Glutamatergic neuron (in vitro differentiated cells): ENCODE results near the gene PTPRN2. TPM values are rescaled to one million over a fixed set of nuclear protein-coding genes. Genes with fewer than 3 reads are reported as not detected.

Experiments
- DNase-seq: peaks from one replicate; pipeline ENCODE4 v3.0.0; 2022
- H3K27ac Mint-ChIP-seq: one replicate; pipeline ENCODE4 v1.8.0; 2020; ENCODE audit warnings: mild to moderate bottlenecking, mixed read lengths, inconsistent platforms; ENCODE audit not compliant: unreplicated experiment
- H3K27me3 Mint-ChIP-seq: one replicate; pipeline ENCODE4 v1.8.0; 2020; ENCODE audit warnings: mild to moderate bottlenecking, moderate library complexity, mixed read lengths, inconsistent platforms; ENCODE audit not compliant: unreplicated experiment
- H3K36me3 Mint-ChIP-seq: one replicate; pipeline ENCODE4 v1.8.0; 2020; ENCODE audit warnings: mild to moderate bottlenecking, mixed read lengths, inconsistent platforms; ENCODE audit not compliant: unreplicated experiment
- H3K4me1 Mint-ChIP-seq: one replicate; pipeline ENCODE4 v1.8.0; 2020; ENCODE audit warnings: mild to moderate bottlenecking, low read depth, mixed read lengths, inconsistent platforms; ENCODE audit not compliant: unreplicated experiment
- H3K4me3 Mint-ChIP-seq: one replicate; pipeline ENCODE4 v1.8.0; 2020; ENCODE audit warnings: mild to moderate bottlenecking, mixed read lengths, inconsistent platforms; ENCODE audit not compliant: unreplicated experiment
- H3K9me3 Mint-ChIP-seq: one replicate; pipeline ENCODE4 v1.8.0; 2020; ENCODE audit warnings: mild to moderate bottlenecking, moderate library complexity, mixed read lengths, inconsistent platforms; ENCODE audit not compliant: unreplicated experiment
- total RNA-seq: library from RNA; stranded (reverse); fragmentation: NEBNext Ultra II Directional; extraction: Animal tissue kit (Norgen Biotek cat#: 25700); gene quantifications from one replicate; pipeline ENCODE4 v1.2.1, GENCODE V29; 2021; ENCODE audit not compliant: unreplicated experiment
- TF ChIP-seq, protein P1 (sequence below): fragments of 200-600 bp; sonication (generic); IDR thresholded peaks from one replicate; pipeline ENCODE4 v1.5.0; 2021; ENCODE audit not compliant: partially characterized antibody, unreplicated experiment

The PTPRN2 gene
- total RNA-seq, 1 donor from 2014 or later: 49.0 TPM

DNA sequence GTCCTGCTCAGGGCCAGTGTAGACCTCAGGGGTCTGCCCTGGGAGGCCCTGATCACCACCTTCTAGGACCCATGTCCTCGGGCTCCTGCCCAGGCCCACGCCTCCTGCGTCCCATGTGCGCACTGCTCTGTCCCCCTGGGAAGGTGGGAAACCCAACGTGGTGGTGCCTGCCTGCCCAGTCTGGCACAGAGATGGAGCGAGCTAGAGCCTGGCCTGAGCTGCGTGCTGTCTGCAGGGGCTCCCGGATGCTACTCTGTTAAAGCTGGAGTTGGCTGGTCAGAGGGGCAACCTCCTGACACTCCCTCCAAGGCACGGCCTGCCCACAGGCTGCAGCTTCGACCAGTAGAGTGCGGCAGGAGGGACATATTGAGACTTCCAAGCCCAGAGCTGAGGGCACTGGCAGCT is 1079.1 kb downstream of the PTPRN2 start:
- H3K9me3 Mint-ChIP-seq: peaks cover 1% of the 10 kb centered on the region
- no peak overlapping the region for H3K4me3 Mint-ChIP-seq
- DNase-seq: no peak
- H3K36me3 Mint-ChIP-seq: peaks cover 7% of the 10 kb centered on the region
- no peak overlapping the region for H3K27ac Mint-ChIP-seq
- no peaks in the 10 kb centered on the region for H3K4me1 Mint-ChIP-seq
- TF ChIP-seq, protein P1, sequence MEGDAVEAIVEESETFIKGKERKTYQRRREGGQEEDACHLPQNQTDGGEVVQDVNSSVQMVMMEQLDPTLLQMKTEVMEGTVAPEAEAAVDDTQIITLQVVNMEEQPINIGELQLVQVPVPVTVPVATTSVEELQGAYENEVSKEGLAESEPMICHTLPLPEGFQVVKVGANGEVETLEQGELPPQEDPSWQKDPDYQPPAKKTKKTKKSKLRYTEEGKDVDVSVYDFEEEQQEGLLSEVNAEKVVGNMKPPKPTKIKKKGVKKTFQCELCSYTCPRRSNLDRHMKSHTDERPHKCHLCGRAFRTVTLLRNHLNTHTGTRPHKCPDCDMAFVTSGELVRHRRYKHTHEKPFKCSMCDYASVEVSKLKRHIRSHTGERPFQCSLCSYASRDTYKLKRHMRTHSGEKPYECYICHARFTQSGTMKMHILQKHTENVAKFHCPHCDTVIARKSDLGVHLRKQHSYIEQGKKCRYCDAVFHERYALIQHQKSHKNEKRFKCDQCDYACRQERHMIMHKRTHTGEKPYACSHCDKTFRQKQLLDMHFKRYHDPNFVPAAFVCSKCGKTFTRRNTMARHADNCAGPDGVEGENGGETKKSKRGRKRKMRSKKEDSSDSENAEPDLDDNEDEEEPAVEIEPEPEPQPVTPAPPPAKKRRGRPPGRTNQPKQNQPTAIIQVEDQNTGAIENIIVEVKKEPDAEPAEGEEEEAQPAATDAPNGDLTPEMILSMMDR: no peak
- H3K27me3 Mint-ChIP-seq: peaks cover 6% of the 10 kb centered on the region

DNA sequence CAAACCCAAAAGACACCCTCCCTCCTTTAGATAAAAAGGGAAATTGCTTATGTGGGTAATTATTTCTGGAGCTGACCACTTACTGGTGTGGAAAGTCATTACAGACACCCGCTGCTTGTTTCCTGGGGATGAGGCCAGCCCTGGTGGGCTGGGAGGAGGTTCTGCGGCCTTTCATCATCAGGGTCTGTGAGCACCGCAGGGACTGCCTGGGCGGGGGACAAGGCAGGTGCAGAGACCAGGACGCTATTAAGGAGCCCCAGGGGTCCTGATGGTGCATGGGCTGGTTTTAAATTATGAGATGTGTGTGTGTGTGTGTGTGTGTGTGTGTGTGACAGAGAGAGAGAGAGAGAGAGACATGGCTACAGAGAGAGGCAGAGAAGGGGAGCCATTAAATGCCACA is 1079.6 kb downstream of the PTPRN2 start:
- Mint-ChIP-seq H3K9me3 (peaks cover under 1% of the 10 kb centered on the region), H3K27ac (no peak overlapping the region), H3K36me3 (peaks cover 7% of the 10 kb centered on the region), H3K27me3 (peaks cover 6% of the 10 kb centered on the region), H3K4me1 (no peaks in the 10 kb centered on the region), H3K4me3 (no peak overlapping the region)
- TF ChIP-seq, protein P1: no peak
- no peak for DNase-seq

DNA sequence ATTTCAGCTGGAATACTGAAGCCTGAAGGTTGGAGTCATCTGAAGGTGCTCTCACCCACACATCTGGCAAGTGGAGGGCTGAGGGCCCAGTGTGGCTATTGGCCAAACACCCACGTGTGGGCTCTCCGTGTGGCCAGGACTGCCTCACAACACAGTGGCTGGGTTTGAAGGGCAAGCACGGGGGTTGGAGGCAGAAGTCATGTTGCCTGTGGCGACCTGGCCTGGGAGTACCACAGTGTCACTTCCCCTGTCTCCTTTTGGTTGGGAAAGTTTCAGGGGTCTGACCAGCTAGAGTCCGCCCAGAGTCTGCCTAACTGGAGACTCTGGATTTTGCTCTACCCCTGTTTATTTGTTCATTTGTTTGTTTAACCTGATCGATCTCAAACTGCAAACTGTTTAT is 1081.4 kb downstream of the PTPRN2 start:
- Mint-ChIP-seq H3K27ac (no peak overlapping the region), H3K36me3 (peaks cover 7% of the 10 kb centered on the region), H3K27me3 (peaks cover 8% of the 10 kb centered on the region), H3K9me3 (peaks cover 3% of the 10 kb centered on the region), H3K4me3 (no peak overlapping the region), H3K4me1 (peaks cover 2% of the 10 kb centered on the region)
- TF ChIP-seq, protein P1: no peak
- DNase-seq: no peak

DNA sequence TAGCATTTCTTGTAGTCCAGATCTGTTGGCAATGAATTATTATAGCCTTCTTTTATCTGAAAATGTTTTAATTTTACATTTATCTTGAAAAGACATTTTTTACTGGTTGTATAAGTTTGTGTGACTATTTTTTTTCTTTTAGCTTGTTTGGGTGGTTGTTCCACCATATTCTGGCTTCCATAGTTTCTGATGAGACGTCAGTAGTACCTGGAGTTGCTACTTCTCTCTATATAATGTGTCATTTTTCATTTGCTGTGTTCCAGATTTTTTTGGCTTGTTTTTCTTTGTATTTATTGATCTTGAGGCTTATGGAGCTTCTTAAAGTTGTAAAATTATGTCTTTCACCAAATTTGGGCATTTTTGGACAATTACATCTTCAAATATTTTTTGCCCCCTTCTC is 1082.0 kb downstream of the PTPRN2 start:
- H3K27me3 Mint-ChIP-seq: peaks cover 8% of the 10 kb centered on the region
- H3K4me1 Mint-ChIP-seq: peaks cover 2% of the 10 kb centered on the region
- H3K4me3 Mint-ChIP-seq: no peak overlapping the region
- H3K27ac Mint-ChIP-seq: no peak overlapping the region
- TF ChIP-seq, protein P1: no peak
- no peak for DNase-seq
- H3K36me3 Mint-ChIP-seq: peaks cover 7% of the 10 kb centered on the region
- peaks cover 3% of the 10 kb centered on the region for H3K9me3 Mint-ChIP-seq

DNA sequence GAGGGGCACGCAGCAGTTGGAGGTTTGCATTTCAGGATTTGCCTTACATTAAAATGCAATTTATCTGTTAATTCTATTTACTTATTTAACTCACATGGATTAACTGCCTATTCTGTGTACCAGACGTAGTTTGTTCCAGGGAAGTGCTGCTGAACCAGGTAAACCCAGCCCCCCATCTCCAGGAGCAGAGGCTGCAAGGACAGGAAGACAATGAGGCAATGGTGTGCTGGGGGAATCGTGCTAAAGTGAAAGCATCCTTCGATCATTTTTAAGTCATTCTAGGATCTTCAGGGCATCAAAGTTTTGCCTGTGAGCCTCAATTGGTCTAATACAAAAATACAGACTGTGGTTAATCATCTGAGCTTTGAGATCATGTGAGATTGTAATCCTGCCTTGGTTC is 1084.4 kb downstream of the PTPRN2 start:
- peaks cover 5% of the 10 kb centered on the region for H3K27me3 Mint-ChIP-seq
- TF ChIP-seq, protein P1: no peak
- H3K27ac Mint-ChIP-seq: no peak overlapping the region

More for the DNA sequence above, 1084.4 kb downstream of the PTPRN2 start:
- Mint-ChIP-seq H3K36me3 (peaks cover 7% of the 10 kb centered on the region), H3K4me1 (peaks cover 2% of the 10 kb centered on the region), H3K4me3 (no peak overlapping the region), H3K9me3 (peaks cover 6% of the 10 kb centered on the region)
- no peak for DNase-seq
